Stimulated activated CD8-positive, alpha-beta memory T cell treated with anti-CD3 and anti-CD28 coated beads, Interleukin-12 subunit alpha, Interleukin-12 subunit beta, amount 100 ng/mL, for 1 hour (primary cell): ENCODE results near the gene TMPRSS11A.

Experiments
- DNase-seq: peaks from one replicate; pipeline ENCODE4 v3.0.0-alpha.2; 2020; ENCODE audit warnings: low read depth

TMPRSS11A gene, protein sequence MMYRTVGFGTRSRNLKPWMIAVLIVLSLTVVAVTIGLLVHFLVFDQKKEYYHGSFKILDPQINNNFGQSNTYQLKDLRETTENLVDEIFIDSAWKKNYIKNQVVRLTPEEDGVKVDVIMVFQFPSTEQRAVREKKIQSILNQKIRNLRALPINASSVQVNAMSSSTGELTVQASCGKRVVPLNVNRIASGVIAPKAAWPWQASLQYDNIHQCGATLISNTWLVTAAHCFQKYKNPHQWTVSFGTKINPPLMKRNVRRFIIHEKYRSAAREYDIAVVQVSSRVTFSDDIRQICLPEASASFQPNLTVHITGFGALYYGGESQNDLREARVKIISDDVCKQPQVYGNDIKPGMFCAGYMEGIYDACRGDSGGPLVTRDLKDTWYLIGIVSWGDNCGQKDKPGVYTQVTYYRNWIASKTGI

DNA sequence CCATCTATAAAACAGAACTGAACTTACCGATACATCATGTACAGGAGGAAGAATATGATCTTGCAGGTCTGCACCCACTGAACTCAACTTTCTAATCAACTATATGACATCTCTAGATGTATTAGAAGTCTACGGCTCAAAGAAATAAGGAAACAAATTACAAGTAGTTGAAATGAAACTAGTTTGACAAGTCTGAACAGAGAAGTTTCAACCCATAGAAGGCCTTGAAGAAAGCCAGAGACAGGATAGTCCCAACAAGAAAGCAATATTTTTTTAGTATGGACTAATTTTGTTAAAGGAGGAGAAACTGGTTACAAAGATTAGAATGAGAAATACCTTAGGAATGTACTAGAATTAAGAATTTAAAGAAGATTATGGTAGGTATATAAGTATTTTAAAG, at the start of gene TMPRSS11A:
Gene TMPRSS11A, minus strand, starts transcription at position 138 of the 400 bp plus-strand sequence. Its CDS starts 100 bp downstream, at position 38.
- no peak for DNase-seq

DNA sequence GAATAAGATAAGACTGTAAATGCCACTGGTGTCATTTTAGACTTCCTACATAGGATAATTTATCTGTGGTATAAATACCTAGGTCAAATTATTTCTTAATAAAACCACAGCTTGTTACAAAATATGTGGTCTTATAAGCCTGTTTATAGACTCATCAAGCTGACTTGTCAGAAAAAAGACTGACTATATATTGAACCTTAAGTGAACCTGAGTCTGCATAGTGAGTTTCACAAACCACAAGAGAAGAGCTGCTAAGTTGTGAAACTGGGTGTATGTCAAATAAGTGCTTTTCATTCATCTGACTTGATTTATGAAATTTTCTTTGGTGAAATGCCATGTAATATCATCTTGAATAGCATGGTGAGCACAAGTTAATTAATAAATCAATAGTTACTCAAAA, 48.4 kb upstream of the TMPRSS11A start:
- no peak for DNase-seq

DNA sequence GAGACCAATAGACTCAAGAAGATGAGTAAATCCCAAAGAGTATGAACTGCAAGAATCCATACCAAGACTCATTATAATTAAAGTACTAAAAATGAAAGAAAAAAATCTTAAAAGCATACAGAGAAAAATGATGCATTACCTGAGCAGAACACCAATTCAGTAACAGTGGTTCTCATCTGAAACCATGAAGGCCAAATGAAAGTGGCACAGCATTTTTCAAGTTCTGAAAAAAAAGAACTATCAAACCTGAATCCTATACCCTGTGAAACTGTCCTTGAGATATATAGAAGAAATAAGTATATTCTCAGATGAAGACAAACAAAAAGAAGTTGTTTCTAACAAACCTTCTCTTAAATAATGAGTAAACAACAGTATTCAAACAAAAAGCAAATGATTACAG, 39.6 kb upstream of the TMPRSS11A start:
- no peak for DNase-seq

DNA sequence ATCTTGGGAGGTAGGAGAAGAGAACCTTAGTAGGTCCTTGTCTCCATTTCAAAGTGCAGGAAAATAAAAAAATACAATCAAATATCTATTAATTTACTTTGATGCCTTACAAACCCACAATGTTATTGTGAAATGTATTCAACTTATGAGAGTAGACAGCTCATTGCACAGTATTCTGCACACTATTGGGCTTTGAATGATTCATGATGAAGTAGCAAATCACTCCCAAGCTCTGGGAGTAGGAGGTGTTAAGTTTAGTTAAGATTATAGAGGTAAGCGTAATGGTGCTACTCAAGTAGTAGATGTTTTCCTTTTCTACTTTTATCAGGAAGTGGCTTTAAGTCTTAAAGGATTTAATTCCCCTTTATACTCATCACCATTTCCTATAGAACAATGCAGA, 32.8 kb upstream of the TMPRSS11A start:
- DNase-seq: no peak

DNA sequence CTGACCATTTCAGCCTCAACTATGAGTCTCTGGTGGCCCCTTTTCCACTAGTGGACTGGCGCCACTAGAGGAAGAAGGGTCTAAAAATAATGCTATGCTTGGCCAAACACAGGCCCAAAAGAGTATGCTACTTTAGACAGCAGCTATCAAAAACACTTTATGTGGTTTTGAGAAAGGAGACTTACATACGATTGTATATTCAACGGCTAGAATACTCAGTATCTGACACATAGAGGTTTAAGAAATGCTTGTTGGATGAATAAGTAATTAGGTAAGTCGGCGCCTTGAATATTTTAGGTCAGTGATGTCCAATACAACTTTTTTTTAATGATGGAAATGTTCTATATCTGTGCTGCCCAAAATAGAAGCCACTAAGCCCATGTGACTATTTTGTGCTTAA, 25.7 kb upstream of the TMPRSS11A start:
- no peak for DNase-seq

DNA sequence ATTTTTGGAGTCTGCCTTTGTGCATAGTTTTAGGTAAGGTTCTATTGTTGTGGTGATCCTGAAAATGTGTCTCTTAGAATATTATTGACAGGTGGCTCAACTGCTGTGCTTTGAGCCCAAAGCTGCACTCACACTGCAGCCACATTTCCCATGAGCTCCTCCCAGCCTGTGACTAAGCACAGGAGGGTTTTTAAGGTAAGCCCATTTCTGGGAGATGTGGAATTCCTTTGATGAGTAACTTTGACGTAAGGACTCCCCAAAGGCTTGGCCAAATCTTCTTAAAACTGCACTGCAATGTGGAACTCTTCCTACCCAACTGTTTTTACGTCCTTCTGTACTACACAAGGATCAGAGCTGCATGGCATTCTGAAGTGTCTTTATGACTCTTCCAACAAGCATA, 20.0 kb upstream of the TMPRSS11A start:
- no peak for DNase-seq

DNA sequence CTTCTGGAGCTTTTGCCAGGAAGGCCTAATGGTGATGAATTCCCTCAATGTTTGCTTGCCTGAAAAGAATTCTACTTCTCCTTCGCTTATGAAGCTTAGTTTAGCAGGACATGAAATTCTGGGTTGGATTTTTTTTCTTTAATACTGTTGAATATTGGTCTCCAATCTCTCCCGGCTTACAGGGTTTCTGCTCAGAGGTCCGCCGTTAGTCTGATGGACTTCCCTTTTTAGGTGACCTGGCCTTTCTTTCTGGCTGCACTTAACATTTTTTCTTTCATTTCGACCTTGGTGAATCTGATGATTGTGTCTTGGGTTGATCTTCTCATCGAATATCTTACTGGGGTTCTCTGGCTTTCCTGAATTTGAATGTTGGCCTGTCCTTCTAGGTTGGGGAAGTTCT, 17.2 kb upstream of the TMPRSS11A start:
- no peak for DNase-seq

DNA sequence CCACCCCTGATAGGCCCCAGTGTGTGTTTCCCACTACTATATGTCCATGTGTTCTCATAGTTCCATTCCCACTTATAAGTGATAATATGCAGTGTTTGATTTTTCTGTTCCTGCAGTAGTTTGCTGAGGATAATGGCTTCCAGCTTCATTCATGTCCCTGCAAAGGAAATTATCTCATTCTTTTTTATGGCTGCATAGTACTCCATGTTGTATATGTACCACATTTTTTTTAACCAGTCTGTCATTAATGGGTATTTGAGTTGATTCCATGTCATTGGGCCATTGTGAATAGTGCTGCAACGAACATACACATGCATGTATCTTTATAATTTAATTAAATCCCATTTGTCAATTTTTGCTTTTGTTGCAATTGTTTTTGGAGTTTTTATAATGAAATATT, 10.3 kb upstream of the TMPRSS11A start:
- DNase-seq: no peak

DNA sequence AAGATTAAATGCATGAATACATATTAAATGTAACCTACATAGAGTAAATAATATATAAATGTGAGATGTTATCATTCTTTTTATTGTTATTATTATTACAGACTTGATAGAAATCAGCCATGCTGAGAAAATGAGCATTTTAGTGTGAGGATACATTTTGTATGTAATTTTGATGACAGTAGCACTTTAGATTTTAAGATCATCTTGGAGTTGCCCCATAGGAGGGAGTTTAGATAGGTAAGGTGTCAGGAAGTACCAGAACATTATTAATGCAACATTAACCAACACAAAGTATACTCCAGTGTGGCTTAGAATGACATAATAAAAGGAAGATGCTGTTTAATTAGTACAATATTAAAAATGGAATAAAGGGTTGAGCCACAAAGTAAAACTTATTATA, 8.4 kb downstream of the TMPRSS11A start:
- no peak for DNase-seq

DNA sequence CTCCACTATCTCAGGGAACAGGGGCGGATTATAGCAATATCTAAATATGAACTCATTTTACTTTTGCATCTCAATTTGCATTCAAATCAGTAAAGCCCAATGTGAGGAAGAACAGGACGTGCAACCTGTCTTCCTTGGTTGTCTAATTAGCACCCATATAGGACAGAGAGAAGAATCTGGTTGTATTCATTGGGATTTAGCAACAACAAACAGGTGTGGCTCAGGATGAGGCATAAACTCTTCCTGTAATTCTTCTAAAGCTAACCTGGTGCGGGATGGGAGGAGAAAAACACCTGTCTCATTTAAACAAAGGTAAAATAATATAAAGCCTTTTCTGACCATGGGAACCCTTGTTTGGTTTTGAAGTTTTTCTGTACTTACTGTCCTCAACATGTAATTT, 22.2 kb downstream of the TMPRSS11A start:
- no peak for DNase-seq

DNA sequence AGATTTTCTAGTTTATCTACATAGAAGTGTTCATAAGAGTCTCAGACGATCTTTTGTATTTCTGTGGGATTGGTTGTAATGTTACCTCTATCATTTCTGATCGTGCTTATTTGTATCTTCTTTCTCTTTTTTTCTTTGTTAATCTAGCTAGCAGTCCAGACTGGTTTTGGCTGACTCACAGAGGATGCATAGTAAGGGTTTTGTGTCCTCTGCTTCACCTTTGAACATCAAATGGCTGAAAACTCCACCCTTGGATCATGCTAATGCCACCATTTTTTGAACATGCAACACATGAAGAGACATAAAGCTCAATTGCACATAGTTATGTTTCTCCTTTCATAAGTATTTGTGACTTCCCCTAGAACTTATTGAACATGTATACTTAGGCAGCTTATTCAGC, 22.8 kb downstream of the TMPRSS11A start:
- DNase-seq: no peak

DNA sequence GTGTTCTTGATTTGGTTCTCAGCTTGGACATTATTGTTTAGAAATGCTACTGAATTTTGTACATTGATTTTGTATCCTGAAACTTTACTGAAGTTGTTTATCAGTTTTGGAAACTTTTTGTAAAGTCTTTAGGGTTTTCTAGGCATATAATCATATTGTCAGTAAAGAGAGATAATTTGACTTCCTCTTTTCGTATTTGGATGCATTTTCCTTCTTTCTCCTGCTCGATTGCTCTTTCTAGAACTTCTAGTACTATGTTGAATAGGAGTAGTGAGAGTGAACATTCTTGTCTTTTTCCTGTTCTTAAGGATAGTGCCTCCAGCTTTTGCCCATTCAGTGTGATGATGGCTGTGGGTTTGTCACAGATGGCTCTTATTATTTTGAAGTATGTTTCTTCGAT, 24.1 kb downstream of the TMPRSS11A start:
- DNase-seq: no peak

DNA sequence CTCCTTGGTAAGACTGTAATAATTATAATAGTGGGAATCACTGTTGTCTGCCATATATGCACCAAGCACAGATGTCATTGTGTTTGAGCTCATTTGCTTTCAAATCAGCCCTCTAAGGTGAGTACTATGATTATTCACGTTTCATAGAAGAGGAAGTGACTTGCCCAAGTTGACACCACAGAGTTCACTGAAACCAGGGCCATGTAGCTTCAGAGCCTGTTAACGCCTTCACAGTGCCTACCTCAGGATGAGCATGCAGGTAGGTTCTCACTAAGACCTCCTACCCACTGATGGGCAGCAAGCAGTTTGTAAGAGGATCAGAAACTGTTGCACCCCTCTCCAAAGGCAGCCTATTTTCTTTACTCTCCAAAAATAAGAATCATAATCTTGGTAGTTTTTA, 27.4 kb downstream of the TMPRSS11A start:
- DNase-seq: no peak

DNA sequence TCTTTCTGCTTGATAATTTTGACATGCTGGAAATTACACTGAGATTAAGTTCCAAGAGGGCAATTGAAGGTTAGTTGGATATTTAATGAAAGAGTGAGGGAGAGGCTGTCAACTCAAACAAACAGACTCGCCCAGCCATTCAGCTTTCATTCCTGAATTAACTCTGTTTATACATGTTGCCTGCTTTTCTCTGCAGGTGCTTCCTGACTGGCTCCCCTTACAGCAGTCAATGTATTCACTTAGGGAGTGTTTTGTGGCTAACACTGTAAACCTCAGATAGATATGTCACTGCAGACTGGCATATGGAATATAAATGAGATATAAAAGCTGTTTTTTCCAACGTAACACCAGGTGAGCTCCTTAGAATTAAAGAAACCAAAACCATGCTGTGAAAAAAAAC, 28.7 kb downstream of the TMPRSS11A start:
- no peak for DNase-seq

DNA sequence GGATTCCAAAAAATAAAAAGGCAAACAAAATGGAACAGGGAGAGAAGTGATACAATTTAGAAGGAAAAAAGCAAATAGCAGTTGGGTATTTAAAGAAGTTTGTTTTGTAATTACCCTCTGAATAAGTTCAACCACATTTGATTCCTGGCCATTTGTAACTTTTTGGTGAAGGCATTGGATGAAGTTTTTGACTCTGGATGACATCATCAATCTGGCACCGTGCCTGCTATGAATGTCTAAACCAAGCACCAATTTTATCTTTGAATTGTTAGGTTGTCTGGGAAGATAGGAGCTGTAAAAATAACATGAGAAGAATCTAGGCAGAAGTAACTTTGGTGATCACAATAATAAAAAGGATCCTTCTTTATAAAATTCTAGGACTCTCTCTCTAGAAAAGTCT, 29.5 kb downstream of the TMPRSS11A start:
- no peak for DNase-seq

DNA sequence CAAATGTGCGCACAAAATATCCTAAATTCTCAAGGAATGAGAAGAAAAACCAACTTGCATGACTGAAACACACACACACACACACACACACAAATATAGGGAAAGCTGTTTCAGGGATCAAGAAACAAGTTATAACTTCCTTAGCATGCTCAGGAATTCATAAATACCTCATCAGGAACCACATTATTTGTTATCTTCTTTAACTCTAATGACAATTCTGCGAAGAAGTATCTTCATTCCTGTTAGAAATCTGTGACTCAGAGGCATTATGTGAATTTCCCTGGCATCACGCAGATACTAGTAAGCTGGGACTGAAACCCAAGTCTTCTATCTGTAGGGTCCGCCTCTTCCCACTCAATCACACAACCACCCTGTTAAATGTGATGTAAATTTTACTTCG, 30.3 kb downstream of the TMPRSS11A start:
- DNase-seq: no peak

DNA sequence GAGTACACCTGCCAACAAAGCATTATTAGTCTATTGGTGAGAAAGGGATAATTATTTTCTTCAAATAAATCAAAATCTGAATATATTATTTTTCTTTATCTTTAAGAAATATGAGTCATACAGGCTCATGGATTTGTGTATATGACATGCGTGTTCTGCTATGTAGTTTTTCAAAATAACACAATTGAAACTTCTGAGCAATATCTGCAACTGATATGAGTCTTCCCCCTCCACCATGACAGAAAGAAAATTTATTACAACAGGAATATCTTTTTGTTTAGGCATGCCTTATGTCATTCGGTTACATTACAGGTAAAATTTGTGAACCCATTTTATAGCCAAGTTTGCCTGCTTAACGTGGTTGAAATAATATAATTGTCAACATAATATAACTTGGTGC, 32.0 kb downstream of the TMPRSS11A start:
- DNase-seq: no peak

DNA sequence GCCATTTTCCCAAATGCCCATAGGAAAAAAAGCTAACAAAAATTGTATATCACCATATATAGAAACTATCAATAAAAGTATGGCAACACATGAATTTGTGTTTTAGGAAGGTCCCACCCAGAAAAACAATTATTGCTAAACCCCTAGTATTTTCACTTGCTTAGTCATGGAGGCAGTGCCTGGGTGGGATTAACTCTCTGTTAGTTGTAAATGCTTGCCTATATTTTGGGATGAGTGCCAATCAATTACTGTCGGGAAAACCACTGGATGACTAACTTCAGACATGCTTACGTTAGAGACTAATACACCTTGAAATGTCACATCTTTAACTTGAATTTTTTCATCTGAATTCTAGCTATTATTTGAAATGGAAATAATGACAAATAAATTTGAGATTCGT, 33.9 kb downstream of the TMPRSS11A start:
- no peak for DNase-seq

DNA sequence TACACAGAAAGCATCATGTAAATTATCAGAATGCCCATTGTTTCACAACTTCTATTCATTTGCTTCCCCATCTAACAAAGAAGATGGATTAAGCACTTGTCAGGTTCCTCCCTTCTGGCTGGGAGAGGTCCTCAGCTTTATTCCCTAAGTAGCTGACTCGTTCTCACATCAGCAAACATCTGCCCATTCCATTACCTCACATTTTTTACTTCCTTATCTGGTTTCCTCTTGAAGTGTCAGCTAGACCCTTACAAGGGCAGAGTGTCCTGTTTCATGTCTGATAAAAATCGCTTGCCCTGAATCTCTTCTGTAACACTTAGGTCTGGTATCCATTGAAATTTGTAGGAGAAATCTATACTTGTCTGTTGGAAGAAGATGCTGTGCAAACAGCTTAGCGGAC, 34.7 kb downstream of the TMPRSS11A start:
- no peak for DNase-seq

DNA sequence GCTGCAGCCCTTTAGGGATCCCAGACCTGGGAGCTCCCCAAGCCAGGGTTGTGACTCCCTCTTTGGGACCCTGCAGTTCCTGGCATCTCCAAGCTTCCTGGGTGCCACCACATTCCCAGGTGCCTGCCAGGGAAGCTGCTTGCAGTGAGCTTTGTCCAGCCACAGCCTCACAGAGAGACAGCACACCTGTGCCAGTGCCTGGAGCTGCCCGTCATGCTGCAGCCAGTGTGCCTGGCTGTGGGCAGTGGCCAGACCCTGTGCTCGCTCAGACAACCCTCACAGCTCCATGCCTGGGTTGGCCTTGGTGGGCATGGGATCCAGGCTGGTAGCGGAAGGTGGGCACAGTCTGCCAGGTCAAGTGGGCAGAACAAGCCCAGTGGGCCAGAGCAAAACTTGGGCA, 36.0 kb downstream of the TMPRSS11A start:
- DNase-seq: no peak

DNA sequence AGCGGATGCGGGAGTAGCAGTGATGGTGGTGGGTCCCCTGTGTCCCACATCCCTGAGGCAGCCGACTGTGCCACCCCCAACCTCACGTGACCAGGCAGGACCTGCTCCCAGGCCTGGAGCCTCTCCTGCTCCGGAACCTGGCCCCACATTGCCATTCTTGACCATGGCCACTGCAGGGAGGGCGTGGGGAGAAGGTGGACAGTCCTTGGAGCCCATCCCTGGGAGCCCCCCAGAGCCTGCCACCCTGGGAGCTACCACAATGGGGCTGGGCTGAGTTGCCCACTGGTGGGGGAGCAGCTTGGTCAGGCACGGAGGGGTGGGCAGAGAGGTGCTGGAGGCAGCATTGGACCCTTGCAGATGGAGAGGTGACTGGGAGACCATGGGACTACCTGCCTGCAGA, 36.8 kb downstream of the TMPRSS11A start:
- no peak for DNase-seq

DNA sequence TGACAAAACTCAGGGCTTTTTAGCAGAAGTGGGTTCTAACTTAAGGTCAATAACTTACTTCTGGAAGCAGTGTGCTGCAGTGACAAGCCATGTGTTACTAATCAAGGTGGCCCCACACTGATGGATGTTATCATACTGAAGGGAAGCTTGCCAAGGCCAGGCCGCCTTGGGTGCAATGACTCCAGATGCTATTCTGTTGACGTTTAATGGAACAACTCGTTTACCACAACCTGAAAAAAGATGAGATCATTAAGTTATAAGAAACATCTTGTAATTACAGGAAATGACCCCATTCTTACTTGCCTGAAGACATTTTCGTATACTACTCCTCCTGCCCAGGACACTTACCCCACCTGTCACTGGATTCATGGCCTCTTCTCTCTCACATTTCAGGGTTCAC, 40.6 kb downstream of the TMPRSS11A start:
- DNase-seq: no peak

DNA sequence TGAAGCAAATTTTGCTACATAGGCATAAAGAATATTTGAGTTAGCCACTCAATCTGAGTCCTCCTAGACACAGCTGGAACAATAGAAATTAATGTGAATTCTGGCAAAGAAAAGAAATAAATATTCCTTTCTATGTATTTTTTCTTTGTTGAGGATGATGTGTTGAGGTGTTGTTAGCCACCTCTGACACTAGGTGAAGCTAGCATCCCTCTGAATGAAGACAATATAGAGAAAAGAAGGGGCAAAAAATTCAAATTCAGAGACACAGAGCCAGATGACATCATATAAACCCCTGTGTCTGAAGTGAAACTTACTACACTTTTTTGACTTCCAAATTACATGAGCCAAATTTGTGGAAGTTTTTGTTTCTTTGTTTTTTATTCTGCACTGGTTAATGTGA, 44.9 kb downstream of the TMPRSS11A start:
- no peak for DNase-seq

DNA sequence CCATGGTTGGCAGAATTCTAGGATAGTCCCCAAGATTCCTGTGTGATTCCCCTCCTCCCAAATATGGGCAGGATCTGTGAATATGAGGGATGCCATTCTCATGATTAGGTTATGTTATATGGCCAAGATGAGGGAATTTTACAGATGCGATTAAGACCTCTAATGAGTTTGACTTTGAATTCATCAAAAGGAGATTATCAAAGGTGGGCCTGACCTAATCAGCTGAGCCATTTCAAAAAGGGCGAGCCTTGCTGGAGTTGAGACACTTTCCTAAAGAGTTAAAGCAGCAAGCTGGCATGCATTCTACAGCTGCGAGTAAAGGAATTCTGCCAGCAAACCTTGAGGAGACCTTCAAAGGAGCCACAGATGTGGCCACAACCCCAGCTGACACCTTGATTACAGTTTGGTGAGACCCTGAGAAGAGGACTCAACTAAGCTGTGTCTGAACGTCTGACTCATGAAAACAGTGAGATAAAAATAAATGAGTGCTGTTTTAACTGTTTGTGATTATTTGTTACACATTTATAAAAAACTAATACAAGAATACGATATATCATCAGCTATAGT, 47.8 kb downstream of the TMPRSS11A start:
- no peak for DNase-seq
